Activated T-helper 2 cell treated with anti-CD3 and anti-CD28 coated beads, Interferon-gamma antibody, Interleukin-2, Interleukin-4, amounts not matched to agents 10 μg/mL and 5 μg/mL and 100 μg/mL, durations not matched to agents 14 hours and 24 hours and 36 hours (primary cell): Measurements from ENCODE around the gene CERS2. TPM values are rescaled to one million over a fixed set of nuclear protein-coding genes. Genes with fewer than 3 reads are reported as not detected.

Experiments
- DNase-seq: peaks from one replicate; pipeline ENCODE4 v3.0.0; 2021; ENCODE audit warnings: low spot score
- H3K27ac Mint-ChIP-seq: one replicate; pipeline ENCODE4 v1.8.0; 2021; ENCODE audit warnings: mixed read lengths
- H3K27me3 Mint-ChIP-seq: one replicate; pipeline ENCODE4 v1.8.0; 2021; ENCODE audit warnings: low read depth, mixed read lengths
- H3K36me3 Mint-ChIP-seq: one replicate; pipeline ENCODE4 v1.8.0; 2021; ENCODE audit warnings: low read depth, mixed read lengths
- H3K4me1 Mint-ChIP-seq: one replicate; pipeline ENCODE4 v1.8.0; 2021; ENCODE audit warnings: low read depth, mixed read lengths
- H3K4me3 Mint-ChIP-seq: one replicate; pipeline ENCODE4 v1.8.0; 2021; ENCODE audit warnings: low read depth, mild to moderate bottlenecking, moderate library complexity, mixed read lengths
- H3K9me3 Mint-ChIP-seq: one replicate; pipeline ENCODE4 v1.8.0; 2021; ENCODE audit warnings: mixed read lengths
- intact Hi-C: fragments of 100-400 bp; cut with micrococcal nuclease; formaldehyde crosslinking; loops from one replicate; pipeline ENCODE4 v1.15.1; 2023
- total RNA-seq: library from RNA; stranded (reverse); gene quantifications from 2 replicates; pipeline ENCODE4 v1.2.3, GENCODE V29; 2022

Gene CERS2
- total RNA-seq, 1 donor from 2014 or later = 176 TPM

DNA sequence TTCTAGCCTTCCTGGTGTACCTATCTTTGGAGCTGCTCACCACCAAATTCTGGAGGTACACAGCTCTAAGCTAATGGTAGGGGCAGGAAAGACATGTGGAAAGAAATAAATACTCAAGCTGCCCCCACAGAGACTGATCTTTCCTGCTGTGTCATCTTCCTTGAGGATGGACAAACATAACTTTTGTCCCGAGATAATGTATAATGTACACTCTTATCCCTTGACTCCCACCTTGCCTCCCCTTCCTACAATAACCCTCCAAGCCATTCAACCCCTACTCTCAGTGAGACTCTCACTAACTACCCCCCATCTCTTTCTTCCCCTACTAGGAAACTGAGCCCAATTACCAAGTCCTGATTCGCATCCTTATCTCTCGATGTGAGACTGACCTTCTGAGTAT, 19.6 kb upstream of the CERS2 start:
- peaks cover 5% of the 10 kb centered on the region for H3K4me1 Mint-ChIP-seq
- no peak overlapping the region for H3K27ac Mint-ChIP-seq
- intact Hi-C loops = no loop called here
- H3K36me3 Mint-ChIP-seq = peaks cover 16% of the 10 kb centered on the region
- H3K27me3 Mint-ChIP-seq = no peaks in the 10 kb centered on the region
- no peak for DNase-seq
- H3K4me3 Mint-ChIP-seq = no peak overlapping the region
- H3K9me3 Mint-ChIP-seq = no peaks in the 10 kb centered on the region

DNA sequence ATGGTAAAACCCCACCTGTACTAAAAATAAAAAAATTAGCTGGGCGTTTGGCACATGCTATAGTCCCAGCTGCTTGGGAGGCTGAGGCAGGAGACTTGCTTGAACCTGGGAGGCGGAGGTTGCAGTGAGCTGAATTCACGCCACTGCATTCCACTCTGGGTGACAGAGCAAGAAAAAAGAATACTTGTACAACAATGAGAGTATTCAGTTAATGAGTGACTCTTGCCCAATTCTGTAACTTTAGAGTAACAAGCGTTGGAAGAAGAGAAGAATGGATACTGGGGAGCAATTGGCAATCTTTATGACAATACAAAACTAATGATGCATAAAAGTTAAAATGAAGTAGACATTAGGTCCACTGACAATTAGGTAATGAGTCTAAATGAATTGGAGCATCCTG, 18.0 kb upstream of the CERS2 start:
- Mint-ChIP-seq H3K27me3 (no peaks in the 10 kb centered on the region), H3K4me1 (peaks cover 5% of the 10 kb centered on the region), H3K27ac (no peak overlapping the region), H3K36me3 (peaks cover 6% of the 10 kb centered on the region), H3K4me3 (no peak overlapping the region), H3K9me3 (no peaks in the 10 kb centered on the region)
- intact Hi-C loops = no loop called here
- no peak for DNase-seq

DNA sequence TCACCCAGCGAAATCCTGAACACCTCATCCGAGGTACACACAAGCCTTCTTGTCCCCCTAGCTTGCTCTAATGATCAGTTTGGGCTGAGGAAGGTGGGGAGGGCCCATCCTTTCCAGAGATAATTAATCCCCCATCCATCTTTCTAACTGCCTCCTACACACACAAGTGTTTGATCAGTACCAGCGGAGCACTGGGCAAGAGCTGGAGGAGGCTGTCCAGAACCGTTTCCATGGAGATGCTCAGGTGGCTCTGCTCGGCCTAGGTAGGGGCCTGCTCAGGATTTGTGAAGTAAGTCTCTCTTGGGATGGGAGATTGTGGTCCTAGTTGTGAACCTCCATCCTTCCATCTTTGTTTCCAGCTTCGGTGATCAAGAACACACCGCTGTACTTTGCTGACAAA, 13.3 kb upstream of the CERS2 start:
- Mint-ChIP-seq H3K27me3 (no peaks in the 10 kb centered on the region), H3K27ac (no peak overlapping the region), H3K9me3 (no peaks in the 10 kb centered on the region), H3K4me3 (no peak overlapping the region), H3K36me3 (no peaks in the 10 kb centered on the region), H3K4me1 (no peaks in the 10 kb centered on the region)
- intact Hi-C loops = no loop called here
- no peak for DNase-seq

DNA sequence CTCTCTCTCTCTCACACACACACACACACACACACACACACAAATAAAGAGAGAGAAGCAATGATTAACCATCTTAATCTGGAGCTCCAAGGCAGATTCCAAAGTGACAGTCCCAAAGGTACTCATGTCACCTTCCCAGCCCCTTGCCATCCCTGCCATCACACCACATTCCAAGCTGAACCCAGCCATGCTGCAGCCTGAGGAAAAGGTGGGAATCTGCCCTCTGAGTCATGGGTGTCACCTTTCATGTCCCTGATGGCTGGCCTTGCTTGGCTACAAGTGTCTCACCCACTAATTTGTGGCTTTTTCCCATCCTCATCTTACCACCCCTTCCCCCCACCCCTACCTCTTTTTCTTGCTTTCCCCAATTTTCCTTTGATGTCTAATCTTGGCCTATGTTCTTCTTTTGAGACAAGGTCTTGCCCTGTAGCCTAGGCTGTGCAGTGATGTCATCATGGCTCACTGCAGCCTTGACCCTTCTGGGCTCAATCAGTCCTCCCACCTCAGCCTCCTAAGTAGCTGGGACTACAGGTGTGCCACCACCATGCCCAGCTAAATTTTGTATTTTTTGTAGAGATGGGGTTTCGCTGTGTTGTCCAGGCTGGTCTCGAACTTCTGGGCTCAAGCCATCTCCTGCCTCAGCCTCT, 10.7 kb upstream of the CERS2 start:
- Mint-ChIP-seq H3K27ac (no peak overlapping the region), H3K4me1 (no peaks in the 10 kb centered on the region)

DNA sequence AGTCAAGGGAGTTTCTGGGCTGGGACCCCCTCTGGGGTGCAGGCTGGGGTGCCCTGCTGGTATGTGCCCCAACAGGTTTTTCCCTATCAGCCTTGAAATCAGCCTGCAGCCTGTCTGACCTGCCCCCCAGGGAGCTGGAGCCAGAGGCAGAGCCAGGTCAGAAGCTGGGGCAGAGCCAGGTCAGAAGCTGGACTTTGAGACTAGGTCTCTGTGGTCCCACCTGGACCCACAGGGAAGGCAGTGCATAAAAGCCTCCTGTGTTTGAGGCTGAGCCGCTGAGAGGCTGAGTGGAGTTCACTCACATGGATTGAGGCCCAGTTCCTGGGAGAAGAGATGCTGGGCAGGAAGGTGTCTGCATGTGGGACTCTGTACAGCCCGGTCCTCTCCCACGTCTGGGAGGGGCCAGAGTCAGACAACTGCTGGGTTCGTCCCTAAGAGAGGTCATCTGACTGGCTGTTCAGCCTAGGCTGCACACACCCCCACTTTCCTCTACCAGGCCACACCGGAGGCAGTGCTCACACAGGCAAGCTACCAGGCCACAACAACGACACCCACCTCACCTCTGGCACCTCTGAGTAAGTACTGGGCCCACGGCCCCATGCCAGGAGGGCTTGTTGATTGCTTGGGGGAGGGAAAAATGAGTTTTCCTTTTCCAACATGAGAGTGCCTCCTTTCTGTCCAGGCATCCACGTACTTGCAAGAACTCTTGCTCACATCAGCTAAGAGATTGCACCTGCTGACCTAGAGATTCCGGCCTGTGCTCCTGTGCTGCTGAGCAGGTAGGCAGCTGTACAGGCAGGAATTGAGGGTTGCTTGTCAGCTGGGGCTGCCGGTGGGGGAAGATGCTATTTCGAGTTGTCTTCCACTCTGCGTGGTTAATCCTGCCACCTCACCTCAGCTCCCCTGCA, 7.4 kb upstream of the CERS2 start, which contains the start of gene ANXA9:
Gene ANXA9 (plus strand): TSS at position 488 of the 908 bp plus-strand sequence. CDS start 814 bp downstream, outside the sequence.
- H3K9me3 Mint-ChIP-seq = no peaks in the 10 kb centered on the region
- H3K36me3 Mint-ChIP-seq = no peaks in the 10 kb centered on the region
- H3K4me3 Mint-ChIP-seq = no peak within 1 kb of the TSS
- intact Hi-C loops = no loop called here
- H3K27me3 Mint-ChIP-seq = no peaks in the 10 kb centered on the region
- H3K27ac Mint-ChIP-seq = no peak within 1 kb of the TSS
- no peak for DNase-seq
- H3K4me1 Mint-ChIP-seq = peaks cover 11% of the 10 kb centered on the region

More for the DNA sequence above, 10.7 kb upstream of the CERS2 start:
- no peaks in the 10 kb centered on the region for H3K36me3 Mint-ChIP-seq
- H3K4me3 Mint-ChIP-seq = no peak overlapping the region
- H3K27me3 Mint-ChIP-seq = no peaks in the 10 kb centered on the region
- intact Hi-C loops = no loop called here
- H3K9me3 Mint-ChIP-seq = no peaks in the 10 kb centered on the region
- no peak for DNase-seq

DNA sequence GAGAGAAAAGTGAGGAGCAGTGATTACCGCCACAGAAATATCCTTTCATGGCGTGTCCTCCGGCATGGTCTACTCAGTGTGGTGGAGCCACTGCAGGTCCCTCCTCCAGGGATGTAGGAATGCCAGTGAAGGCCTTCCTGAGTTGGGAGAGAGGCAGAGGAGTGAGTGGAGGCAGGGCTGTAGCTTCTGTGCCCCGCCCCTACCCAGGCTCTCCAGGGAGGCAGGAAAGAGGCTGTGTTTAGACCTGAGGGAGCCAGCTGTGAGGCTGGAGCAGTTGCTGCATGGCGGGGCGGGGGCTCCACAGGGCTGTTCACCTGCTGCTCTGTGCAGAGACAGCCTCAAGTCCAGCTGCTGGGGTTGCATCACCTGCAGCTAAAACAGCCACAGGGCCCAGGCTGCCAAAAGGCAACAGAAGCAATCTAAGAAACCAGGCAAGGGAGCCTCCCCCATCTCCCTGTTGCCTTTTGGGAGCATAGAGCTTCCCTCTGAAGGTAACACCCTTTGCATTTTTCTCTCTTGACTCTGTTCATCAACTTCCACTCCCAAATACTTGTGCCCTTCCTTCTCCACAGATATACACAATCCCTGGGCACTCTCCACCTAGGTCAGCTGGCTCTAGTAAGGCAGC, 6.7 kb upstream of the CERS2 start:
- H3K27me3 Mint-ChIP-seq = no peaks in the 10 kb centered on the region
- no peak for DNase-seq
- no peaks in the 10 kb centered on the region for H3K9me3 Mint-ChIP-seq
- no peak overlapping the region for H3K27ac Mint-ChIP-seq
- H3K36me3 Mint-ChIP-seq = no peaks in the 10 kb centered on the region
- H3K4me3 Mint-ChIP-seq = no peak overlapping the region
- peaks cover 19% of the 10 kb centered on the region for H3K4me1 Mint-ChIP-seq
- intact Hi-C loops = no loop called here

DNA sequence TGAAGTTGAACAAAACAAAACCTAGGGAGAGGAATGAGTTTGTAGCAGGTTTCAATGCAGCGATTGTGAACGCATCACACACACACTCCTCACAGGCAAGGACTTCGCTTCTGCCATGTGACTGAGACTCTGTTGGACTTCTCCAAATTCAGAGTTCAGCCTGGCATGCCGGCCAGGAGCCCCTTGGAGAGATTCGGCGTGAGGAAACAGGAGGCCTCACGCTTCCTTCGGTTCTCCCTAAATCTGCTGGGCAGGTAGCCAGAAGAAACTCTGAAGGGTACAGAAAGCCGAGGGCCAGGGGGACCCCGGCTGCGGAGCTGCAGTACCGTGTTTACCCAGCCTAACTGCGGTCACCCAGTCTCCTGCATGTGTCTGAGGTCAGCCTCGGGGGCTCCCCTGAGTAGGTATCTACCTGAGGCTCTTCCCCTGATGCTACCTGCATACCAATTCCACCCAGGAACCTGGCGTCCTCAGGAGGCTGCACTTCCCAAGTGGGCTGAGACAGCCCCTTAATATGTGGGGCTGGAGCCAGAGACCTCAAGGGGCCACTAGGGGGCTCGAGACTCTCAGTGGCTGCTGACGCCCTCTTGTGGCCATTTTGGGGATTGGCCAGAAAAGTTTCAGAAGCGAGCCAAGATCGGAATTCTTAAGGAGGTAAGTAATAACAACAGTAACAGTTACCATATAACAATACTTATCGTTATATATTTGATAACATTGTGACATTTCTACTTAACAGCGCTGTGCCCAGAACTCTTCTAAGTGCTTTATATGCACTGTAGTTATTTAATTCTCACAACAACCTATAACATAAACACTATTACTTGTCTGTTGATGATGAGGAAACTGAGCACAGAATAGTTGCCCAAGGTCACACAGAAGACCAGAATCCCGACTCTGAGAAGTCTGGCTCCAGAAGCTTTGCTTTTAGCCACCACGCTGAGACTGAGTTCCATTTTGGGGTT, 4.7 kb upstream of the CERS2 start:
- H3K27me3 Mint-ChIP-seq = no peaks in the 10 kb centered on the region
- H3K4me3 Mint-ChIP-seq = no peak overlapping the region
- H3K27ac Mint-ChIP-seq = peak overlapping the region; percentile 5
- intact Hi-C loops = loop anchor here (1.0 to 2.0 kb wide), 3 partner anchors 17 to 419 kb away; partner anchors contain the start of gene GOLPH3L
- H3K4me1 Mint-ChIP-seq = peaks cover 26% of the 10 kb centered on the region
- H3K36me3 Mint-ChIP-seq = no peaks in the 10 kb centered on the region
- no peaks in the 10 kb centered on the region for H3K9me3 Mint-ChIP-seq
- DNase-seq = peak; percentile 81

DNA sequence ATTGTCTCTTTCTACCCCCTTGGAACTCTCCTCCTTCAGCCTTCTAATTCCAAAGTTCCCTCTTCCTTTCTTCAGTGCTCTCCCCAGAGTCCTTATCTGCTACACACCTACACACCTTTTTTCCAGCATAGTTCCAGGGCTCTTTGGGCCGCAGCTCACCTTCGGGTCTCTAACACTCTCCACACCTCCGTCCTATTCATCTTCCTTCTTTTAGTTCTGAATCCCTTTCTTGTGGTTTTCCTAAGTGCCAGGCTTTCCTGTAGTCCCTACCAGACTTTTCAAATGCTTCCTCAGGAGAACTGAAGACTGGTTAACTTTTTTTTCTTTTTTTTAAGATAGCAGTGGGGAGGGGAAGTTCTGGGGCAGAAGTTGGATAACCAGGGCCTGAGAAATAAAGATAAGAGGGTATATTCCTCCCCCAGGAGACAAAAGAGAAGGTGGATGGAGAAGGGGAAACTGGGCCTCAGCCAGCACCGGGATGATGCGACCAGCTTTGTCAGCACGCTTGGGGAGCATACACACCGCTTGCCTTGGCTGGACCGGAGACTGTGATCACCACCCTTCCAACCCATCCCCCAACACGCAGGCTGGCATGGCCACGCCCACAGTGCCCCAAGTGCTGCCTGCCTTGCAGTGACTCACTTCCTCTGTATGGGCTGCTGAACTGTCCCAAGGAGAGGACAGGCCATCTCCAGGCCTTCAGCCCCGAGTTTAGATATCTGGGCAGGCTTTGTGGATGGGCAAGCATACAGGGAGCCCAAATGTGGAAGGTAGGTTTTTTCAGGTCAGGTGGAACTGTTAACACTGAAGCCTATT, 2.5 kb upstream of the CERS2 start:
- peak overlapping the region; percentile 78 for H3K27ac Mint-ChIP-seq
- intact Hi-C loops = loop anchor here (1.0 kb wide), 1 partner anchor 29 kb away; the partner anchor contains the start of gene MINDY1
- peaks cover 38% of the 10 kb centered on the region for H3K4me1 Mint-ChIP-seq
- DNase-seq = peak; percentile 45
- peak overlapping the region; percentile 69 for H3K4me3 Mint-ChIP-seq
- H3K9me3 Mint-ChIP-seq = no peaks in the 10 kb centered on the region
- H3K36me3 Mint-ChIP-seq = peaks cover 15% of the 10 kb centered on the region
- no peaks in the 10 kb centered on the region for H3K27me3 Mint-ChIP-seq

DNA sequence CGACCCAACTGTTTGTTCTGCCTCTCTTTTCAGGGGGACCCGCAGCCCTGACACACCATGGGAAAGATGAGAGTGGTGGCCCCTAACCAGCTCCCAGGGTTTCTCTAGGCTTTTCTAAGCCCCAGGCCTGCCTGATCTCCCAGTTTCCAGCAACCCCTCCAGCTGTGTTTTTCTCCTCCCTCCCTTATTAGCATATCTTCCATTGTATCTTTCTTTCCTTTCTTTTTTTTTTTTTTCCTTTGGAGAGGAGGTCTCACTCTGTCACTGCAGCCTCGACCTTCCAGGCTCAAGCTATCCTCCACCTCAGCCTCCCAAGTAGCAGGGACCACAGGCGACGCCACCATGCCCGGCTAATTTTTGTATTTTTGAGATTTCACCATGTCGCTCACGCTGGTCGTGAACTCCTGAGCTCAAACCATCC, 1.8 kb upstream of the CERS2 start:
- Mint-ChIP-seq H3K4me3 (peak overlapping the region; percentile 69), H3K27ac (peak overlapping the region; percentile 78), H3K9me3 (no peaks in the 10 kb centered on the region), H3K27me3 (no peaks in the 10 kb centered on the region), H3K36me3 (peaks cover 21% of the 10 kb centered on the region), H3K4me1 (peaks cover 45% of the 10 kb centered on the region)
- no peak for DNase-seq
- intact Hi-C loops = no loop called here

DNA sequence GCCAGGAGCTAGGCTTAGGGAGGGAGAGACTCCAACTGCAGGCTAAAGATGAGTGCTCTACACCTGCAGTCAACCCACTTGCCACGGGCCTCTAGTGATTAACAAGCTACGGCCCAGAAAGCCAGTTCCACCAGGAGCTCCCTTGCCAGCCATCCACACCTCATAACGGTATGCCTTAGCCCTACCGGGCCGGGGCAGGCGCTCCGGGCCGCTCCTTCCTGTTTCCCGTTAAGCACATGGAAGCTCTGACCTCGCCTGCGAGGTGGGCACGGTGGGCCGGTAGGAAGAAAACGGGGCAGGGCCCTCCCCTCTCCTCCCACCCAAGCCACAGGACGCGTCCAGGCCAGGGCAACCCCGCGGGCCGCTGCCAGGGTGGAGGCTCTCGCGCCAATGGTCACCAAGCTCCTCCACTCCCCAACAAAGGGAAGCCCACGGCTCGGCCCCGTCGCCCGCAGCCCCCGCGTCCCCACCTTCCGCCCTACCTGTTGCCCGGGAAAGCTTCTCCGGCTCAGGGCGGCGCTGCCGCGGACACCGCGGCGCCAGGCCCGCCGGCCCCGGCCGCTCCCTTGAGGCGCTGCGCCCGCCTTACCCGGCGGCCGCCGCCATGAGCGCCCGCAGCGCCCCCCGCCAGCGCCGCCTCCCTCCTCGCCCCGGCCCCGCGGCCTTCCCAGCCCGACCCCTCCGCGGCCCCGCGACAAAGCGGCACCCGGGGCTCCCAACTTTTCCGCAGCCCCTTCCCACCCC, 627 bp downstream of the CERS2 start:
- peak overlapping the region; percentile 87 for H3K4me3 Mint-ChIP-seq
- H3K27me3 Mint-ChIP-seq = no peaks in the 10 kb centered on the region
- H3K4me1 Mint-ChIP-seq = peaks cover 53% of the 10 kb centered on the region
- DNase-seq = peak; percentile 33
- H3K36me3 Mint-ChIP-seq = peaks cover 25% of the 10 kb centered on the region
- intact Hi-C loops = loop anchor here (2.0 kb wide), 1 partner anchor 47 kb away; the partner anchor contains the start of gene SETDB1
- H3K27ac Mint-ChIP-seq = peak overlapping the region; percentile 68
- no peaks in the 10 kb centered on the region for H3K9me3 Mint-ChIP-seq
